T-helper 2 cell (primary cell): ENCODE measurements around the gene ETF1.
A peak's percentile ranks its signal among the peaks of the same experiment; 100 is the strongest.
"Not testable (repeated sequence)": the region's sequence is repeated elsewhere in the genome, so short reads cannot be mapped to it uniquely, and the experiment has no call there.

ENCODE experiments used
- DNase-seq, 5 experiments: peaks; one replicate each; pipeline versions ENCODE4 v3.0.0 to v3.0.0-alpha.2; 2012 to 2022

ETF1 gene

DNA sequence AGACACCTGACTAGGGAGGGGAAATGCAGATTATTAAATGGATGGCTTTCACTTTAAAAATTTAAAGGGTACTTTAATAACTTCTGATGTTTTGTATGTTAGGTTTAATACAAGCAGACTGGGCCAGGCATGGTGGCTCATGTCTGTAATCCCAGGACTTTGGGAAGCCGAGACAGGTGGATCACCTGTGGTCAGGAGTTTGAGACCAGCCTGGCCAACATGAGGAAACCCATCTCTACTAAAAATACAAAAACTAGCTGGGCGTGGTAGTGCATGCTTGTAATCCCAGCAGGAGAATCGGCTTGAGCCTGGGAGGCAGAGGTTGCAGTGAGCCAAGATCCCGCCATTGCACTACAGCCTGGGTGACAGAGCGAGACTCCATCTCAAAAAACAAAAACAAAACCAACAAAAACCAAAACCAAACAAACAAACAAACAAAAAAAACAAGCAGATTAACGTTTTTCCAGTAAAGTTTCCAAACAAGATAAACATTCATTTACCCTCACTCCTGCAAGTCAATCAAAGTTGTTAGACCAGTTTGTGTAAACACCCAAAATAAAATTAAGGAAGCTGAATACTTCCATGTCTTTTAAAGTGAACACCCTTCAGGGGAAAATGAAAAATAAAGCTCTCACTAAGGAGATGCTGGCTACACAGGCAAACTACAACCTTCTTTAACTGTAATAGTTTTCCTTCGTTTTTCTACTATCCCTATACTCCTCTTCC lies 14.1 kb downstream of the ETF1 start:
- no peak for DNase-seq

DNA sequence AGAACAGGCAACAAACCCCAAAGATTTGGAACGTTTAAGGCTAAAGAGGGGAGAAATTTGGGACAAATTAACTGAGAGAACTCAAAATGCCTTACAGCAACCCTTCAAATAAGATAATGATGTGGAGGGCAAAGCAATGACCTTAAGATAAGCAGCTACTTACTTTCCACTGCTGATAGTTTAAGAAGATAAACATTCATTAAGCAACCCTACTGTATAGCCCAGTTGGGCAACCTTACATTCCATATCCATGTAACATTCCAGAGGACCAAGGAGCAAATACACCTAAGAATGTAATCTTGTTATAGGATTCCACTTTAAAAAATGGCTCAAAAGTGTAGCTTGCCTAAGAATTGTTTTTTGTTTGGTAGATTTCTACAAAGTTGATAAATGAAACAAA lies 14.8 kb downstream of the ETF1 start:
- no peak for DNase-seq

DNA sequence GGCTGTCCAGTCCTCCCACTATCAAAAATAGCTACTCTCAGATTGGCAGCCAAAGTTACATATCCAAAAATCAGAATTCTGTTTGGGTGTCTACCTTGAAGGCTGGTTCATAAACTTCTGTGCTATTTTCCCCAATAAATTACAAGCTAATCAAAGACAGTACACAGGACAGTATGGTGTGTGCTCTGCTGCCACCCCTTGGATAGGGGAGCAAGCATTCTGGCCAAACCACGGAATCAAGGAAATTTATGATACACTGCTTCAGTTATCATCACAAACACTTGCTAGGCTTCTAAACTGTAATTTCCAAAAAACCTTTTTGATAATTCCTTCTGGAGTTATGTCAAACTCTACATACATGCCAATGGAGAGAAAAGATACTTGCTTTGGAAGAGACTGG lies 15.9 kb downstream of the ETF1 start:
- DNase-seq = no peak

DNA sequence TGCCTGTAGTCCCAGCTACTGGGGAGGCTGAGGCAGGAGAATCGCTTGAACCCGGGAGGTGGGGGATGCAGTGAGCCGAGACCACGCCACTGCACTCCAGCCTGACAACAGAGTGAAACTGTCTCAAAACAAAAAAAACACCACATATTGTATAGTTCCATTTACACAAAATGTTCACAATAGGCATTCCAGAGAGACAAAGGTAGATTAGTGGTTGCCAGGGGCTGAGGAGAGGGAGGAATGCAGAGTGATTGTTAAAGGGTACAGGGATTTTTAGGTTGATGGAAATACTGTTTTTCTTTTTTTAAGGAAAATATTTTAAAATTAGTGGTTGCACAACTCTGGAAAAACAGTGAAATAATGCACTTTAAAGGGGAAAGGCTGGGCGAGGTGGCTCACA lies 19.6 kb downstream of the ETF1 start:
- DNase-seq = no peak

- no peak for DNase-seq
Measured at GRCh38 chr5:138520971-138521370, 22.1 kb downstream of the ETF1 start.

GRCh38 chr5:138517437-138517836 lies 25.6 kb downstream of the ETF1 start:
- no peak for DNase-seq

DNA sequence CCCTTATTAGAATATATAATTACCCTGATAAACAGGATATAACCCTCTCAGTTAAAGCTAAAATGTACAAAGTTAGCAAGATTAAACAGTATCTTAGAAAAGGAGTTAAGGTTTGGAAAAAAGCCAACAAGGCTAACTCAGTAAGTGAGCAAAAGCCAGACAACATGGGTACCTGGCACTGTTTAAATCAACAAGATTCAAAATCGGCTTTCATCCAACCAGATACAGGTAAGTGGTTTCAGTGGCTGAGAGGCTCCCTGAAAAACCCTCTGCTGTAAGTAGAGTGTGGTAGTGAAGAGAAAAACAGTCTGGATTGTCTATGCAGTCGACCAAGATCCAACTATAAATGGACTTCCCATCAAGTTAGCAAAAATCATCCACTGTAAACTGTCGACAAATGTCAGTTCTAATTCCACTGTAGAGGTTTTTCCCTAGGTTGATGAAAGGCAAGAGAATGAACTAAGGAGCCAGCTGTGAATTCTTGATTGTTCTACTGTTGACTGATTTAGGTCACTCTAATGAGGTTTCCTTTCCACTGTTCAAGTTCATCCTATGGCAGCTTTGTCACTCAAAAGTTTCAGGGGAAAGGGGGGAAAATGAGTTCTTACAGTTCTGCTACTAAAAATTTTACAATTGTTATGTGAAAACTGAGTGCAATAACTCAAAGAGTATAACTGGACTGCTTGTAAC lies 27.3 kb downstream of the ETF1 start:
- DNase-seq = no peak

DNA sequence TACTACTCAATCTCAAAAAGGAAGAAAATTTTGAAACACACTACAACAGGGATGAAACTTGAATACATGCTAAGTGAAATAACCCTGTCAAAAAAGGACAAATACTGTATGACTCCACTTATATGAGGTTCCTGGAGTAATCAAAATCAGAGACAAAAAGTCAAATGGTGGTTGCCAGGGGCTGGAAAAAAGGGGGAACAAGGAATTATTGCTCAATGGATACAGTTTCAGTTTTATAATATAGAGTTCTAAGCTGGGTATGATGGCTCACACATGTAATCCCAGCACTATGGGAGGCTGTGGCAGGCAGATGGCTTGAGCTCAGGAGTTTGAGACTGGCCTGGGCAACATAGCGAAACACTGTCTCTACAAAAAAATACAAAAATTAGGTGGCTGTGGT lies 29.0 kb downstream of the ETF1 start:
- no peak for DNase-seq

GRCh38 chr5:138508958-138509357 lies 34.1 kb downstream of the ETF1 start:
- DNase-seq = no peak

DNA sequence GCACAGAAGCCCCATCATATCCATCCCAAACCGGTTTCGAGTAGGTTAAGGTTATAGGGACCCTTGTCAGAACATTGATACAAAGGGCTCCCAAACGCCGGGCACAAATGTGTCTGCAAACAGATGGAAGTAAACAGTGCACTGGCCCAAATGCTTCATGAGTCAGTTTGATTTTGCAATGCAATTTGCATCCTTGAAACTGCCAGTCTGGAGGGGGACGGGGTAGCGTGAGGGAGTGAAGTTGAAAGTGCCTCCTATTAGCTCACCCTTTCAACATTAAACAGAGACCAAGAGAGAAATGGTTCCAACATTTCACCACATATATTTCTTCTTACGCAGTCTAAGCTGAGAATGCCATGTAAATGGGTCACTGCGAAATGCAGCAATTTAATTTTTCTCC lies 35.6 kb downstream of the ETF1 start:
- not testable (repeated sequence) for DNase-seq

- no peak for DNase-seq
Measured at GRCh38 chr5:138506370-138507306, 36.4 kb downstream of the ETF1 start.

DNA sequence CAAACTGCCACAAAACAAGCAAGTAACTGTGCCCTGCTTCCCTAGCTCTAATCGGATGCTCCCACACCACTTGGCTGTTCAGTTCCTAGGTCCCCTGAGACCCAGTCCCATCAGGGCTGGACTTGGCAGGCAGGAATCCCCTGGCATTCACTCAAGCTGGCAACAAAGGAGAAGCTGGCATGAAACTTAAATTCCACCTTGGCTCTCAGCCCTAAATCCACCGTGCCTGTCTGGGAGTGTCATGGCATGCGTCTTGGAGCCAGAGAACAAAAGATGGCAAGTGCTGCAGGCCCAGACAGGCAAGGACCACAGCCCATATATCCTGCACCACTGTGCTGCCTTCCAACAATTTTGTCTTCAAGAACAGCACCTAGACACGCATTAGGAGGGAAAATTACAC lies 38.2 kb downstream of the ETF1 start:
- DNase-seq = no peak

GRCh38 chr5:138503487-138504270 lies 39.4 kb downstream of the ETF1 start:
- DNase-seq = peak in 2 of 5 experiments; percentile 32 to 50

- no peak for DNase-seq
Measured at GRCh38 chr5:138502521-138502920, 40.5 kb downstream of the ETF1 start.

DNA sequence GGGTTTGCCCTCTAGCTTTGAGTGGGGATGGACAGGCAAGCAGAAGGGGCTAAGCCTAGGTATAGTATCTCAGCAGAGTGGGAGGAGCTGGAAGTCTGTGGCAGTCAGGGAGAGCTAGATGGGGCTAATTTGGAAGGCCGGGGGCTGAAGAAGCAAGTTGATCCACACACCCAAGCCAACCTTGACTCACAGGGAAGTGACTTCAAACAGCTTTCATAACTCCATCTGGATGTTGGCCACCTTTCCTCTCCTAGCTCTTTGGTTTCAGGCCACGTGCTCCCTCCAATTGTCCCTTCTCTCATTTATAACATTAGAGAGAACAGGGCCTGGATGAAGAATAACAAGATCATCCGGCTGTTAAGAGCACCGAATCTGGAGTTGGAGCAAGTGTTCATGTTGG lies 40.9 kb downstream of the ETF1 start:
- DNase-seq = no peak

DNA sequence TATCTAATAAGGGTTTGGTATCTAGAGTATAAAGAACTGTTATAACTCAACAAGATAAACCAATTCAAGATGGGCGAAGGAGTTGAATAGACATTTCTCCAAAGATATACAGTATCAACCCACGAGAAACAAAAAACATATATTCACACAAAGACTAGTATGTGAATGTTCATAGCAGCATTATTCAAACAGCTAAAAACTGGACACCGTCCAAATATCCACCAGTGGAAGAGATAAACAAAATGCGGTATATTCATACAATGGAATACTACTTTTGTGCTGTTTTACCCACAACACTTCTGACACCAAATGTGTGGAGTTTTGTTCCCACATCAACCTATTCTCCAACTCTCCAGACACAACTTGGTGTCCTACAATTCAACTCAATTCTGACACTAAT lies 44.7 kb downstream of the ETF1 start:
- no peak for DNase-seq

DNA sequence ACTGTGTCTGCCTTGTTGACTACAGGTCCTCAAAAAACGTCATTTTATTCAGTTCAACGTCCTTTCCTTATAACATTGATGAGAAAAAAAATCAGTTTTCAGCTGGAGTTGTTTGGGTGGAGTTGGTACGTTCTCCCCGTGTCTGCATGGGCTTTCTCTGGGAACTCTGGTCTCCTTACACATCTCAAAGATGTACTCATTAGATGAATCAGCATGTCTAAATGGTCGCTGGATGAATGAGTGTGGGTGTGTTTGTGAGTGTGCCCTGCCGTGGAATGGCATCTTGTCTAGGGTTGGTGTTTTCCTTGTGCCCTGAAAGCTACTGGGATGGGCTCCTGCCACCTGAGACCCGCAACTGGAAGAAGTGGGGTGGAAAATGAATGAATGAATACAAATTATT lies 47.7 kb downstream of the ETF1 start:
- no peak for DNase-seq

DNA sequence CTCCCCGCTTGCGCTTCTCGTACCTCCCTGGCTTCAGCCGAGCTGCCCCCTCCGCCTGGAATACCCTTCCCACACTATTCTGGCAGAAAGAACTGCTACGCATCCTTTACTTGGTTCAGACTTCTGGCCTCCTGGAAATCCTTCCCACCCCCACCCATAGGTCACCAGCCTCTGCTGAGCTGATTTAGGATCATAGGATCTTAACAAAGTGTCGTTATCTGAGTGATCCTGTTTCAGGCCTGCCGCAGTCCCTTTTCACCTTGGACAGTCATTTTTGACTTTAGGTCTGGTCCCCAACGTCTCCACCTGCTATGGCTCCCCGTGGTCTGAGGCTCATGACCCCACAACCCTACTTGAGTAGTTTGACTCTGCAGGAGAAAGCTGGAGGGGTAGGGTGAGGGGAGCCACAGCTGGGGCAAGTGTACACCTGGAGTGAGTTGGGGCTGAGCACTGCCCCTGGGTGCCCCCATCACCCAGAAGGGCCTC lies 50.4 kb downstream of the ETF1 start:
- DNase-seq = no peak

DNA sequence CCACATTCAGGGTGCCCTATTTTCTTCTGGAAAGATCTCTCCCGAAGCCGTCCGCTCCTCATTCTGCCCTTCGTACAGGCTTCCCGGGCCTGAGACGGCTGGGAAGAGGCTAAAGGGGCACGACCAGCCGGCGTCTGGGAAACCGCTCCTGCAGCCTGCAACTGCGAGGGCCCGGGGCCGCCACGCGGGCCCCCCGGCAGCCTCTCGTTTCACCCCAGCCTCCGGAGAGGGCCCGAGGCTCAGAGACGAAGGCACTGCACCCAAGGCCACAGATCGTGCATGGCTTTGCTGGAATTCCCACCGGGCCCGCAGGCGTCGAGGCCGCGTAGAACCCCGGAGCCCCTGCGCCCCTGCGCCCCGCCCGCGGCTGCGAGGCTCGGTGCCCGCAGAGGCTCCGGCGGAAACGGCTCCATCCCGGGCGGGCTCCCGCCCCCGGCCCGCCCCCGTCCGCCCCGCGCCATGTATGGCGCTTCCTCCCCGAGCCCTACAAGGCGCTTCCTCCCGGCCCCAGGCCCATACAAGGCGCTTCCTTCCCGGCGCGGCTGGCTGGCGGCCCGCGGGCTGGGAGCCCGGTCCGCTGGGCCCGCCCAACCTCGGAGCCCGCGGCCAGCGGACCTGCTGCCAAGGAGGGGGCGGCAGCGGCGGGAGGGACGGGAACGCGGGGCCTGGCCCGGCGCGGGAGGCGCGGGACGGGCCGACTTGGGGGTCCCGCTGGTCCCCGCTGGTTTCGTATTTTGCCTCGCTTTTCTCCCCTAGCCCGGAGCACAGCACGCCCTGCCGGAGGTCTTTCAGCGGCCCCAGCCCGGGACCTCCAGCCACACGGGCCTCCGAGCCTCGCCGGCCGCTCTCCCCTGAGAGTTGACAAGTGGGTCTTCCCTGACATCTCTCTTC lies 51.1 kb downstream of the ETF1 start:
- peak; percentile 72 to 91 (median 77) for DNase-seq

DNA sequence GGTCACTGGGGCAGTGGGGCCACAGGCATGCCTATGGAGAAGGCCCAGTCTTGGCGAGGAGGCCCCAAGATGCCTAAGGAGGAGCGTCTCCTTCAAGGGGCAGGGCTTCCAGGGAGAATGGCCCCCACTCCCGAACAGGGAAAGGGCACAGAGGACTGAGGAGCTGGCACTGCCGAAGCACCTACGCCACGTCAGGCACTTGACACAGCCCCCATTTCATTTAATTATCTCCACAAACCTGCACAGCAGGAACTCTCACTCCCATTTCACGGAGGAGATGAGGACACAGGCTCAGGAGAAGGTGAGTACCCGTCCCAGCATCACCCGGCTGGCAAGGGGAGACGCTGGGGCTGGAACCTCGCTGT lies 51.8 kb downstream of the ETF1 start:
- DNase-seq = no peak

GRCh38 chr5:138490648-138491283 lies 52.3 kb downstream of the ETF1 start:
- DNase-seq = no peak
